Fibroblast of skin of scalp (primary cell): ENCODE results near the gene CHKA.
"Not testable (repeated sequence)": the region's sequence is repeated elsewhere in the genome, so short reads cannot be mapped to it uniquely, and the experiment has no call there.

ENCODE experiments used
- DNase-seq: peaks from one replicate; pipeline ENCODE4 v3.0.0-alpha.2; 2013

CHKA gene

DNA sequence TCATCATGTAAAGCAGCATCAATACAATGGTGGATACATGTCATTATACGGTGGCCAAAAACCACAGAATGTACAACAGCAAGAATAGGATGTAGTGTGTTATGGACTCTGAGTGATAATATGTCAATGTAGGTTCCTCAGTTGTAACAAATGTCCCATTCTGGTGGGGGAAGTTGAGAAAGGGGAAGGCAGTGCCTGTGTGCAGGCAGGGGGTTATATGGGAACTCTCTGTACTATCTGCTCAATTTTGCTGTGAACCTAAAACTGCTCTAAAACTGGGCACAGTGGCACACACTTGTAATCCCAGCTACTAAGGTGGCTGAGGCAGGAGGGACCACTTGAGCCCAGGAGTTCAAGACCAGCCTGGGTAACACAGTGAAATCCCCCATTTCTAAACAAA lies 5.9 kb downstream of the CHKA start:
- no peak for DNase-seq

DNA sequence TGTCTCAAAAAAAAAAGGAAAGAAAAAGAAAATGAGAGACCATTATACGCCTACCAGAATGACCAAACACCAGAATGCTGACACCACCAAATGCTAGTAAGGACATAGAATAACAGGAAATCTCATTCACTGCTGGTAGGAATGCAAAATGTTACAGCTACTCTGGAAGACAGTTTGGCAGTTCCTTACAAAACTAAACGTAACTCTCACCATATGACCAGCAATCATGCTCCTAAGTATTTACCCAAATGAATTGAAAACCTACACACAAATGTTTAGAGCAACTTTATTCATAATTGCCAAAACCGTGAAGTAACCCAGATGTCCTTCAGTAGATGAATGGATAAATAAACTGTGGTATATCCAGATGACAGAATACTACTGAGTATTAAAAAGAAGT lies 7.2 kb downstream of the CHKA start:
- DNase-seq, result peak; percentile 22

- DNase-seq, result no peak
Measured at GRCh38 chr11:68107689-68108088, 13.5 kb downstream of the CHKA start.

GRCh38 chr11:68106165-68106940 lies 14.8 kb downstream of the CHKA start:
- DNase-seq, result no peak

- DNase-seq, result no peak
Measured at GRCh38 chr11:68099474-68100405, 21.4 kb downstream of the CHKA start.

GRCh38 chr11:68099057-68099456 lies 22.1 kb downstream of the CHKA start:
- DNase-seq, result no peak

GRCh38 chr11:68096962-68097361 lies 24.2 kb downstream of the CHKA start:
- DNase-seq, result no peak

GRCh38 chr11:68093565-68093964 lies 27.6 kb downstream of the CHKA start:
- DNase-seq, result no peak

GRCh38 chr11:68092946-68093345 lies 28.2 kb downstream of the CHKA start:
- not testable (repeated sequence) for DNase-seq

DNA sequence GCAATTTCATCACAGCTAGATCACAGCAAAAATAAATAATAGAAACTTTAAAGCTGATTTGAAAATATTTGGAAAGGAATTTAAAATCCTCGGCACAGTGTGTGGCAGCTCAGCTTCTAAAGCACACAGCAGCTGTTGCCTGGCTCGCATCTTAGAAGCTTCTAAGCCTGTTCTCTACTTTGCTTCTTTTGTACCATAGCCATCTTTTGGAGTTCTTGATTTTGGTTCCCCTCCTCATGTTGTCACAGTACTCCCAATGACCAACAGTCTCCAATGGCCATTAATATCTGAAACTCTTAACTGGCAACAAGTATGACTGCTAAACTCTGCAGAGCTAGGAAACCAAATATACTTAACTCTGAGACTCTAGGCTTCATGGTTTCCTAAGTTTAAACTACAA lies 28.8 kb downstream of the CHKA start:
- DNase-seq, result peak; percentile 7

DNA sequence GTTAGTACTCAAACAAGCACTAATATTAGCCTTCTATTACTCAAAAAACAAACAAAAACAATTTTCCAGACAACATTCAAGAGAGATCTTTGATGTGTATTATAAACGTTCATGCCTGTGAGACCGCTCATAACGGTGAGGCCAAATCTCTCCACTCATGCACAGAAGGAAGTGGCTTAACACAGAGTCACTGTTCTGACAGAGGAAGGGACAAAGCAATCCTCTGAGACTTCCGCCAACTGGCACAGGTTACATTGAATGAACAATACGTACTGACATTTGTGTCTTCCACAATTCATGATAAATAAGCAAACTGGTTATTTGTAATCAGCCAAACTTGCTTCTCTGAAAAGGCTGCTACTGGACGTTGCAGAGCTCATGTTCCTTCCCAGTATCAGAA lies 30.5 kb downstream of the CHKA start:
- DNase-seq, result no peak

- no peak for DNase-seq
Measured at GRCh38 chr11:68090287-68090686, 30.9 kb downstream of the CHKA start.

DNA sequence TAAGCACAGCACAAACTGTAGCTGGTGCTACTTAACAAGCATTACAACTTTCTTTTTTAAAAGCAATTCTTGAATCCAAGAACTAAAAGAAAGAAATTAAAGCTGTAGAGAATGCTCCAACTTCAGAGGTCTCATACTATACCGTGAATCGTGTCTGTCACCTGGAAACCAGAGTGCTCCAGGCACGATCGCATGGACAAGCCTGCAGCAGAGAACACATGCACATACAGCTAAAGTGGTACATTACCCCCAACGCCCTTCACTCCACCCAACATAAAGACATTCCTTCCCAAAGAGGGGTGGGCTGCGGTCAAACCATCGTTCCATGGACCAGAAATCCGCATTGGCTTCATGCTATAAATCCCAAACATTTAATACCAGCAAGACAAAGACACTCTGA lies 31.5 kb downstream of the CHKA start:
- no peak for DNase-seq

DNA sequence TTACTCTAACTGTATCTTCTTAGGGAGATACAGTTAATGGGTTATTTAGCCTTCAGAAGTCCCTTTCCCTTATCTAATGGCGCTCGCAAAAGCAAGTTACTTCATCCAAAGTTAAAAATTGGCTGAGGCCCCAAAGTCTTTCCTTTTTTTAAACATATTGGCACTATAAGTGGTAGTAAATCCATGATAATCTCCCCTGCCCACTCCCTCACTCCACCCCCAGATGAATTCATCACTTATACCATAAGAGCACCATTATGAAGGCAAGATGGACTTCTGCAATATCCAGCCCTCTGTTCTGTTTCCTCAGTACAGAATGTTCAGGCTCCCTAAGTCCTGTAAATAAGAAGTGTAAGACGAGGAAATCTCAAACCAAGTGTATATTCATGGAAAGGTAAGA lies 37.7 kb downstream of the CHKA start:
- DNase-seq, result no peak

DNA sequence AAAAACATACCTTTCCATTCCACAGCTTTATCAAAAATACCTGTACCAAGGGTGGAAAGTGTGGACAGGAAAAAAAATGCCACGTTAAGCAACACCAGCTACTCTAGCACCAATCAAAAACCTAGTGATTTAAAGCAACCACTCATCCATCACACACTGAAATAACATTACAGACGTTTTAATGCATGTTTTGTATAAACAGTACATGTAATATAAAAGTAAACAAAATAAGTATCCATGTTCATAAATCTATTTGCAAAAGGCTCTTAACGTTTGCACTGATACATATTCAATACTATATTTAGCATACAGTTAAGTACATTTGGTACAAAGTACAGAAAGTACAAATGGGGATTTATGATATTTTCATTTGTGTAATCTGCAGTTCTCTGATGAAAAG lies 38.7 kb downstream of the CHKA start:
- no peak for DNase-seq

DNA sequence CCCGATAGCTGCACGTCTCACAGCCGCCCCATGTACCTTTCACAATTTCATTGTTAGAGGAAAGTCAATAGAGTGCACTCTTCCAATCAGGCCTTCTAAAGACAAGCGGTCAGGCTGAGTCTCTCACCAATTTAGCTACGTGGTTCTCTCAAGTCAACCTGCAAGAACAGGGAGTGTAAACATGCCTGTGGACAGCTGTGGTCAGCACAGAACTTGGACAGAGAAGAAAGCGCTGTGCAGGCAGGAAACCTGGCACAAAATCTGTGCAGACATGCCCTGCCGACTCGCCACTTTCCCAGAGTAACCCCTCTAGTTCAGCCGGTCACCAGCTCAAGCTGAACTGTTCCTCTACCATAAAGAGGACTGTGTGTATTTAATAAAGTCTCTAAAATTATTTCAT lies 39.5 kb downstream of the CHKA start:
- DNase-seq, result no peak

- DNase-seq, result no peak
Measured at GRCh38 chr11:68080860-68081259, 40.3 kb downstream of the CHKA start.

- no peak for DNase-seq
Measured at GRCh38 chr11:68077617-68078582, 43.3 kb downstream of the CHKA start.

GRCh38 chr11:68076371-68077042 lies 44.7 kb downstream of the CHKA start:
- DNase-seq, result no peak

DNA sequence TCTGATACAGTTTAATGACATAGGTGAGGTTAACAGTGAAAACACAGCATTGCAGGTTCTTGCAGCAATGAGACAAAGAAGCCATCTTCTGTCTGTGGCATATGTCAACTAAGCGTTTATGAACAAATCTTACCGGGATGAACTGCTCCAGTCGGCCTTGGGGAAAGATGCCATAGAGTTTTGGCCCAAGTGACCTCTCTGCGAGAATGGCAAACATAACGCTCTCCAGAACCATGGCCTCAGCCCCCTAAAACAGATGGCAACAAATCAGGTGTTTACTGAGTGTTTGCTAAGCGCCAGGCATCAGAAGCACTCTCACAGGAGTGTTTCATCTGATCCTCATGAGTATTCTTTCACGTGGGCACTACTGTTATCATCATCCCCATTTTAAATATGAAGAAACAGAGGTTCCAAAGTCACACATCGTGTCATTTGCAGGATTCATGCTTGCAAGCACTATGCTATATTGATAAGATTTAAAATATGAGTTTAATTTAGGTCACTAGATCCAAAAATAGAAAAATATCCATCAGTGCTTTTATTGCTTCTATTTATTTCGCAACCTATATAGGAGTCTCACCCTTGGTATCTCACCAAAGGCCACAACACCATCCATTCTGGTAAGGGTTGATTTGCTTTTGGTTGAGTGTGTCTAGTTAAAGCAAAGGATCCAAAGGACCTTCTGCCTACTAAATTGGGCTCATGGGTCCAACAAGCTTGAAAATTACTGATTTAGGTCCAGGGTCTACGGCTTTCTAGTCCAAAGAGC lies 46.4 kb downstream of the CHKA start:
- DNase-seq, result no peak
